Tongue (tissue), 3 donors: ENCODE measurements around the gene TCHHL1. TPM values are rescaled to one million over a fixed set of nuclear protein-coding genes. Genes with fewer than 3 reads are reported as not detected.

Source experiments
- DNase-seq: peaks from one replicate; pipeline ENCODE4 v3.0.0-alpha.2; 2015
- small RNA-seq: library from RNA; depleted of rRNA; stranded (forward); fragments of <200 nt; gene quantifications from one replicate; pipeline ENCODE3, GENCODE V24; 2014; ENCODE audit warnings: low replicate concordance
- total RNA-seq: library from RNA; depleted of rRNA; stranded (reverse); fragments of >200 nt; gene quantifications from one replicate; pipeline ENCODE4 v1.2.3, GENCODE V29; 2014

The TCHHL1 gene
- total RNA-seq, 1 donor from 2014 or later: not detected

- DNase-seq: peak; percentile 93
Measured at GRCh38 chr1:152036267-152037216, 52.3 kb downstream of the TCHHL1 start, which contains the start of gene S100A11. S100A11 (minus strand) TSS chr1:152037004; CDS start chr1:152036915, 89 bp downstream.

- DNase-seq: peak; percentile 78
Measured at GRCh38 chr1:152035539-152036266, 53.2 kb downstream of the TCHHL1 start.

GRCh38 chr1:152034654-152035538 lies 54.0 kb downstream of the TCHHL1 start:
- peak; percentile 76 for DNase-seq

- DNase-seq: no peak
Measured at GRCh38 chr1:152034324-152034653, 54.6 kb downstream of the TCHHL1 start.

Small RNA genes lying within 50 kb of the gene (small RNA-seq; reads per million reads assigned to genes)
- gene SPTLC1P4: not detected

Other genes with a start within 250 kb of the TCHHL1 start
- not detected for gene C2CD4D, start 249.2 kb downstream of the TCHHL1 start, total RNA-seq
- not detected for gene THEM5, start 235.4 kb downstream of the TCHHL1 start, total RNA-seq
- gene THEM4, start 179.6 kb downstream of the TCHHL1 start, total RNA-seq: 14.1 TPM
- 105 TPM for gene S100A10, start 95.2 kb downstream of the TCHHL1 start, total RNA-seq
- gene S100A11, start 52.1 kb downstream of the TCHHL1 start, total RNA-seq: 36.0 TPM
- gene TCHH, start 26.4 kb upstream of the TCHHL1 start, total RNA-seq: not detected
- not detected for gene RPTN, start 70.2 kb upstream of the TCHHL1 start, total RNA-seq
- not detected for gene HRNR, start 135.1 kb upstream of the TCHHL1 start, total RNA-seq
- gene FLG, start 236.2 kb upstream of the TCHHL1 start, total RNA-seq: 5.9 TPM